HG03108 (cell line): ENCODE measurements around the gene SH3PXD2A.

Experiments
- ATAC-seq: cut with Tn5 transposase; IDR thresholded peaks from one replicate; pipeline ENCODE4 v1.9.1; 2021; ENCODE audit warnings: moderate library complexity; ENCODE audit not compliant: unreplicated experiment

Gene SH3PXD2A

GRCh38 chr10:103553743-103554487 lies 301.5 kb downstream of the SH3PXD2A start:
- no peak for ATAC-seq

- no peak for ATAC-seq
Measured at GRCh38 chr10:103552856-103553742, 302.3 kb downstream of the SH3PXD2A start.

GRCh38 chr10:103551619-103552602 lies 303.5 kb downstream of the SH3PXD2A start:
- no peak for ATAC-seq

GRCh38 chr10:103550229-103550628 lies 305.1 kb downstream of the SH3PXD2A start:
- no peak for ATAC-seq

- ATAC-seq: no peak
Measured at GRCh38 chr10:103549349-103549685, 306.1 kb downstream of the SH3PXD2A start.

- no peak for ATAC-seq
Measured at GRCh38 chr10:103548581-103549348, 306.6 kb downstream of the SH3PXD2A start.

GRCh38 chr10:103548006-103548405 lies 307.4 kb downstream of the SH3PXD2A start:
- no peak for ATAC-seq

- ATAC-seq: no peak
Measured at GRCh38 chr10:103547391-103547946, 307.9 kb downstream of the SH3PXD2A start.

GRCh38 chr10:103546401-103546800 lies 309.0 kb downstream of the SH3PXD2A start:
- ATAC-seq: no peak

GRCh38 chr10:103545771-103546281 lies 309.6 kb downstream of the SH3PXD2A start:
- ATAC-seq: no peak

GRCh38 chr10:103545366-103545765 lies 310.0 kb downstream of the SH3PXD2A start:
- no peak for ATAC-seq

GRCh38 chr10:103544657-103545310 lies 310.6 kb downstream of the SH3PXD2A start:
- ATAC-seq: no peak
